Kidney epithelial cell (primary cell): ENCODE data around the gene IGF2BP2. TPM values are rescaled to one million over a fixed set of nuclear protein-coding genes. Genes with fewer than 3 reads are reported as not detected.
"Not testable (repeated sequence)": the region's sequence is repeated elsewhere in the genome, so short reads cannot be mapped to it uniquely, and the experiment has no call there.

Experiments
- DNase-seq: peaks from one replicate; pipeline ENCODE4 v3.0.0-alpha.2; 2010; ENCODE audit warnings: low read depth
- H3K27me3 ChIP-seq: 2 replicates; pipeline ENCODE4 v1.6.0; 2011; ENCODE audit warnings: low read length; ENCODE audit not compliant: control insufficient read depth, insufficient read depth
- H3K36me3 ChIP-seq: 2 replicates; pipeline ENCODE4 v1.5.1; 2011; ENCODE audit warnings: low read length; ENCODE audit not compliant: control insufficient read depth, insufficient read depth
- H3K4me3 ChIP-seq: 2 replicates; pipeline ENCODE4 v1.5.1; 2011; ENCODE audit warnings: low read depth, mild to moderate bottlenecking, control low read depth, low read length
- CTCF ChIP-seq: IDR thresholded peaks from 2 replicates; pipeline ENCODE4 v1.5.1; 2011; ENCODE audit warnings: mild to moderate bottlenecking, moderate library complexity, low read length, control low read depth, inconsistent platforms; ENCODE audit not compliant: insufficient read depth, poor library complexity, severe bottlenecking
- total RNA-seq: library from RNA; depleted of rRNA; stranded (reverse); fragments of >200 nt; gene quantifications from 2 replicates; pipeline ENCODE4 v1.2.3, GENCODE V29; 2015

Gene IGF2BP2
- total RNA-seq, 1 donor from 2014 or later: 77.0 TPM

GRCh38 chr3:185856652-185857051, 31.8 kb upstream of the IGF2BP2 start:
- no peaks in the 10 kb centered on the region for H3K36me3 ChIP-seq
- TF ChIP-seq CTCF: no peak
- H3K27me3 ChIP-seq: no peaks in the 10 kb centered on the region
- no peak overlapping the region for H3K4me3 ChIP-seq
- DNase-seq: no peak

GRCh38 chr3:185853771-185854170, 28.9 kb upstream of the IGF2BP2 start:
- not testable (repeated sequence) for DNase-seq, H3K4me3 ChIP-seq, H3K27me3 ChIP-seq, H3K36me3 ChIP-seq

GRCh38 chr3:185852635-185853034, 27.8 kb upstream of the IGF2BP2 start:
- no peaks in the 10 kb centered on the region for H3K36me3 ChIP-seq
- no peak for TF ChIP-seq CTCF
- H3K4me3 ChIP-seq: no peak overlapping the region
- DNase-seq: no peak
- H3K27me3 ChIP-seq: no peaks in the 10 kb centered on the region

GRCh38 chr3:185851959-185852358, 27.1 kb upstream of the IGF2BP2 start:
- DNase-seq: no peak
- Histone ChIP-seq H3K4me3 (no peak overlapping the region), H3K27me3 (no peaks in the 10 kb centered on the region), H3K36me3 (no peaks in the 10 kb centered on the region)
- no peak for TF ChIP-seq CTCF

- Histone ChIP-seq H3K27me3 (no peaks in the 10 kb centered on the region), H3K4me3 (no peak overlapping the region), H3K36me3 (no peaks in the 10 kb centered on the region)
- DNase-seq: no peak
- TF ChIP-seq CTCF: no peak
Observed at GRCh38 chr3:185851046-185851445, 26.2 kb upstream of the IGF2BP2 start.

GRCh38 chr3:185847506-185847905, 22.7 kb upstream of the IGF2BP2 start:
- Histone ChIP-seq H3K27me3 (no peaks in the 10 kb centered on the region), H3K4me3 (no peak overlapping the region), H3K36me3 (no peaks in the 10 kb centered on the region)
- no peak for DNase-seq
- TF ChIP-seq CTCF: no peak
